ENCODE data around the gene DRG2.

DNA sequence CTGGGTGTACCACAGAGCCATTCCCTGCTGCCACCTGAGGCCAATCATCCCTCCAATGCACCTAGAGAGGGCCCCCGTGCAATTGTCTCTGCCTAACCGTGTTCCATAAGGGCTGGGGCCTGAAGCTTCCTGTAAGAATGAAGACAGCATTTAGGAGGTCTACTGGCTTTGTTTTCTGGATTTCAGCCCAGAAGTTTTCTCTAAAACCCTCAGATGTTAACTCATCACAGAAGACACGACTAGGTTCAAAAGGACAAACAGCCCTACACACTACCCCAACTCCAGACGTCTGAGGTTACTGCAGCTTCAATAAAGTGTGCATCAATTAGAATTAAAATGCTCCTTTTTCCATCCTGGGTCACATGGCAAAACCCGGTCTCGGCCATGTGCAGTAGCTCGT, 10.8 kb upstream of the DRG2 start:
- TF ChIP-seq, protein P1, sequence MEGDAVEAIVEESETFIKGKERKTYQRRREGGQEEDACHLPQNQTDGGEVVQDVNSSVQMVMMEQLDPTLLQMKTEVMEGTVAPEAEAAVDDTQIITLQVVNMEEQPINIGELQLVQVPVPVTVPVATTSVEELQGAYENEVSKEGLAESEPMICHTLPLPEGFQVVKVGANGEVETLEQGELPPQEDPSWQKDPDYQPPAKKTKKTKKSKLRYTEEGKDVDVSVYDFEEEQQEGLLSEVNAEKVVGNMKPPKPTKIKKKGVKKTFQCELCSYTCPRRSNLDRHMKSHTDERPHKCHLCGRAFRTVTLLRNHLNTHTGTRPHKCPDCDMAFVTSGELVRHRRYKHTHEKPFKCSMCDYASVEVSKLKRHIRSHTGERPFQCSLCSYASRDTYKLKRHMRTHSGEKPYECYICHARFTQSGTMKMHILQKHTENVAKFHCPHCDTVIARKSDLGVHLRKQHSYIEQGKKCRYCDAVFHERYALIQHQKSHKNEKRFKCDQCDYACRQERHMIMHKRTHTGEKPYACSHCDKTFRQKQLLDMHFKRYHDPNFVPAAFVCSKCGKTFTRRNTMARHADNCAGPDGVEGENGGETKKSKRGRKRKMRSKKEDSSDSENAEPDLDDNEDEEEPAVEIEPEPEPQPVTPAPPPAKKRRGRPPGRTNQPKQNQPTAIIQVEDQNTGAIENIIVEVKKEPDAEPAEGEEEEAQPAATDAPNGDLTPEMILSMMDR (IDR thresholded peaks at IDR 0.05): no peak
- TF ChIP-seq, protein P2, sequence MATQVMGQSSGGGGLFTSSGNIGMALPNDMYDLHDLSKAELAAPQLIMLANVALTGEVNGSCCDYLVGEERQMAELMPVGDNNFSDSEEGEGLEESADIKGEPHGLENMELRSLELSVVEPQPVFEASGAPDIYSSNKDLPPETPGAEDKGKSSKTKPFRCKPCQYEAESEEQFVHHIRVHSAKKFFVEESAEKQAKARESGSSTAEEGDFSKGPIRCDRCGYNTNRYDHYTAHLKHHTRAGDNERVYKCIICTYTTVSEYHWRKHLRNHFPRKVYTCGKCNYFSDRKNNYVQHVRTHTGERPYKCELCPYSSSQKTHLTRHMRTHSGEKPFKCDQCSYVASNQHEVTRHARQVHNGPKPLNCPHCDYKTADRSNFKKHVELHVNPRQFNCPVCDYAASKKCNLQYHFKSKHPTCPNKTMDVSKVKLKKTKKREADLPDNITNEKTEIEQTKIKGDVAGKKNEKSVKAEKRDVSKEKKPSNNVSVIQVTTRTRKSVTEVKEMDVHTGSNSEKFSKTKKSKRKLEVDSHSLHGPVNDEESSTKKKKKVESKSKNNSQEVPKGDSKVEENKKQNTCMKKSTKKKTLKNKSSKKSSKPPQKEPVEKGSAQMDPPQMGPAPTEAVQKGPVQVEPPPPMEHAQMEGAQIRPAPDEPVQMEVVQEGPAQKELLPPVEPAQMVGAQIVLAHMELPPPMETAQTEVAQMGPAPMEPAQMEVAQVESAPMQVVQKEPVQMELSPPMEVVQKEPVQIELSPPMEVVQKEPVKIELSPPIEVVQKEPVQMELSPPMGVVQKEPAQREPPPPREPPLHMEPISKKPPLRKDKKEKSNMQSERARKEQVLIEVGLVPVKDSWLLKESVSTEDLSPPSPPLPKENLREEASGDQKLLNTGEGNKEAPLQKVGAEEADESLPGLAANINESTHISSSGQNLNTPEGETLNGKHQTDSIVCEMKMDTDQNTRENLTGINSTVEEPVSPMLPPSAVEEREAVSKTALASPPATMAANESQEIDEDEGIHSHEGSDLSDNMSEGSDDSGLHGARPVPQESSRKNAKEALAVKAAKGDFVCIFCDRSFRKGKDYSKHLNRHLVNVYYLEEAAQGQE (IDR thresholded peaks at IDR 0.05; ENCODE audit: insufficient read depth in 1 of 2, low read depth in 2 of 2, low read length in 1 of 2): no peak
- TF ChIP-seq POLR2AphosphoS5 (IDR thresholded peaks at IDR 0.05; ENCODE audit: low read depth, low read length): no peak

Data from Panc1 (cell line).